Left kidney (tissue), 2 donors: ENCODE measurements around the gene DBP. TPM values are rescaled to one million over a fixed set of nuclear protein-coding genes. Genes with fewer than 3 reads are reported as not detected.
"Not testable (repeated sequence)": the region's sequence is repeated elsewhere in the genome, so short reads cannot be mapped to it uniquely, and the experiment has no call there.

Source experiments
- DNase-seq: peaks from one replicate; pipeline ENCODE4 v3.0.0-alpha.2; 2013
- polyA plus RNA-seq: library from polyadenylated mRNA; unstranded; fragments of 120-200 nt; gene quantifications from one replicate; pipeline ENCODE4 v1.2.1, GENCODE V29; 2013; ENCODE audit not compliant: insufficient read length

The DBP gene
- polyA plus RNA-seq, 1 donor: 9.5 TPM

- DNase-seq: no peak
Observed at GRCh38 chr19:48644355-48644754, 7.2 kb upstream of the DBP start.

DNA sequence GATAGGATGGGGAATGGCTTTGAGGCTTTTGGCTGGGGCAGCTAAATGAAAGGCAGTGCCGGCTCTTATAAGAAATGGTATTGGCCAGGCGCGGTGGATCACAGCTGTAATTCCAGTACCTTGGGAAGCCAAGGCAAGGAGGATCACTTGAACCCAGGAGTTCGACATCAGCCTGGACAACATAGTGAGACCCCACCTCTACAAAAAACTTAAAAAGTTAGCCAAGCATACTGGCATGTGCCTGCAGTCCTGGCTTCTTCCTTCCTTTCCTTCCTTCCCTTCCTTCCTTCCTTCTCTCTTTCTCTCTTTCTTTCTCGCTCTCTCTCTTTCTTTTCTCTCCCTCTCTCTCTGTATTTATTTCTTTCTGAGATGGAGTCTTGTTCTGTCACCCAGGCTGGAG, 5.7 kb upstream of the DBP start:
- DNase-seq: no peak

DNA sequence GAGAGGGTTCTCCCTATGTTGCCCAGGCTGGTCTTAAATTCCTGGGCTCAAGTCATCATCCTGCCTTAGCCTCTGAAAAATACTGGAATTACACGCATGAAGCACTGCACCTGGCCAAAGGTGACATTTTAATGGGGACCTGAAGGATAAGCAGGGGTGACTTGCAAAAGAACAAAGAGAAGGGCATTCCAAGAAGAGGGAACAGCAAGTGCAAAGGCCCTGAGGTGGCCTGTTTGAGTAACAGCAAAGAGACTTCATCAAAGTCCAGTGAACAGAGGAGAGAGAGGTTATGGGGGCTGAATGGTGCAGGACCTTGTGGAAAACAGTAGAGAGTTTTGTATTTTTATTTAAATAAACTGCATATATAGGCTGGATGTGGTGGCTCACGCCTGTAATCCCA, 4.7 kb upstream of the DBP start:
- no peak for DNase-seq

DNA sequence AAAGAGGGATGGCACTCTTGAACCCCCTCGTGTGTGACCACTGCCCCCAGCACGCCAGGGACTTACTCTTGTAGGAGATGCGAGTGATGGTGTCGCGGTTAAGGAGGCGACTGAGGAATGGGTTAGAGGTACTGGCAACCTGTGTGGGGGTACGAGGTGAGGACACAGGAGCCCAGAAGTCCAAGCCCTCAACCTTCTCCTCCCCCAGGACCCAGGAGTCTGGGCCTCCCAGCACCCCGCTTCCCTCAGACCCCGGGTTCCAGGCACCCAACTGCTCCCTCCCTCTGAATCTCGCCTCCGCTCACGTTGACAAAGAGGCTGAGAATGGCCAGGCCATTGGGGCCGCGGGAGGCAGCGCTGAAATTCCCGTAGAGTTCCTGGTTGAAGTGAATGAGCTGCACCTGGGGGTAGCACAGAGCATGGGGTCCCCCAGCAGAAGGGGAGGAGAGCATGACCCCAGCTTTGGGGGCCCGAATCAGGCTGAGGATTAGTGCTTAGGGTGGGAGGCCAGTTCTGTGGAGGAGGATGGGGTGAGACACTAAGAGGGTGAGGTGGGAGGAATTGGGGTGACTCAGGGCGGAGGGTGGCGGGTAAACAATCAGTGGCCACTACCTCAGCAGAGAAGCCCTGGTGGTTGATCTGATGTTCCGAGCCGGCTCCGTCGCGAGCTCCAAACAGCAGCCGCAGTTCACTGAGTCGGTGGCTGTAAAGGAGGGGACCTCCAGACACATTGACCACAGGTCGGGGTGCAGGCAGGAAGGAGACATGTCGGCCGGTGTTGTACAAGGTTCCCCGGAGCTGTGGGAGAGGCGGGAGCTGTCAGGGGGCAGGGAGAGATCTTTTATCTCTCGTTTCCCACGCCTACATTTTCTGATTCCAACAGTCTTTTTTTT, 2.5 kb upstream of the DBP start:
- no peak for DNase-seq

GRCh38 chr19:48638831-48639381, 1.7 kb upstream of the DBP start:
- no peak for DNase-seq

DNA sequence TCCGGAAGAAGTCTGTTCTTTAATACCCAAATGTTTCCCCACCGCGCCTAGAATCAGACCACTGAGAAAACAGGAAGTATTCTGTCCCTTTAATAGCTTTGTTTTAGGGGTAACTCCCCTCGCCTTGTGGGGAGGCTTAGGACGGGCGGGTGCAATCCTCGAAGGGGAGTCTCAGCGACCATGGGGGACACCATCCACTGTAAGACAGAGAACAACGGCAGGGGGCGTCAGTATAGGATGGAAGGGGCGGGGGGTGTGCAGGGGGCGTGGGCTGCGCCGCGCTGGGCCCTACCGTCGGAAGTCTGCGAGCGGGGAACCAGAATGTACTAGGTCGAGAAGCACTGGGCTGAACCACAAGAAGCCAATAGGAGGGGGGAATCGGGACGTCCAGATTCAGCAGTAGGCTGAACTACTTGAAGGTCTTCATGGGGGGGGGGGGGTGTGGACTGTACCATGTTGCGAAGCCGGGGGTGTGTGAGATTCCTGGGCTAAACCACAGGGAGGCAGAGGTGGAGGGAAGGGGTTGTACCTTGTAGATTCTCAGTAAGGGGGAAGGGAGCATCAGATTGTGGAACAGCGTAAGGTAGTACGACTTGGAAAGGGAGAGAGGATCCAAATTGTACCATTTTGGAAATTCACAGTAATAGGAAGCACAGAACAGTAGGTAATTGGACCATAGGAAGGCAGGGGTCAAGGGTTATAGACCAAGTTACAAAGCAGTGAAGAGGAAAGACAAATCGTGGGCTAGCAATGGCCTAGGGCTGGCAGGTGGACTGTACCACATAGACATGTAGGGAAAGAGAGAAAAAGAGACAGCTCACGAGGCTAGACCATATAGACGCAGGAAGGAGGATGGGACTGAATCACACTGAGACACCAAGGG, 1.0 kb upstream of the DBP start:
- peak; percentile 92 for DNase-seq

DNA sequence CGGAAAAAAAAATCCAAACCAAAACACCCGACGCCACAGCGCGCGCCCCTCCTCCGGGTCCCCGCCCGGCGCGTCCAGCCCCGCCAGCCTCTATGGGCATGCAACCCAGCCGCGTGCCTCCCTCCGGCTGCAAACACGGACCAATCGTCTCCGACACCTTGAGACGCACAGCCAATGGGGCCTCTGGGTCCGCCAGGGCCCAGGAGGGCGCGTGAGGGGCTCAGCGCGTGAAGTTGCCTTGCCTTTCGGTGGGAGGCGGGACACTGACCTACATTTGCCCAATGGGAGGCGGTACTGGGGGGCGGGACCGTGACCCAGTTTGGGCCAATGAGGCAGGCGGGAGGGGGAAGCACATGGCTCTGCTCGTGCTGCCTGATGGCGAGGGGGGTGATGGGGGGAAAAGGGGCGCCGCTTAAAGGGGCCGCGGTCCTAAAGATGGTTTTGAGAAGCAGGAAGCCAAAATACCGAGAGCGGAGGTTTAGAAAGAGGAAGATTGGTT, 319 bp upstream of the DBP start:
- peak; percentile 98 for DNase-seq

DNA sequence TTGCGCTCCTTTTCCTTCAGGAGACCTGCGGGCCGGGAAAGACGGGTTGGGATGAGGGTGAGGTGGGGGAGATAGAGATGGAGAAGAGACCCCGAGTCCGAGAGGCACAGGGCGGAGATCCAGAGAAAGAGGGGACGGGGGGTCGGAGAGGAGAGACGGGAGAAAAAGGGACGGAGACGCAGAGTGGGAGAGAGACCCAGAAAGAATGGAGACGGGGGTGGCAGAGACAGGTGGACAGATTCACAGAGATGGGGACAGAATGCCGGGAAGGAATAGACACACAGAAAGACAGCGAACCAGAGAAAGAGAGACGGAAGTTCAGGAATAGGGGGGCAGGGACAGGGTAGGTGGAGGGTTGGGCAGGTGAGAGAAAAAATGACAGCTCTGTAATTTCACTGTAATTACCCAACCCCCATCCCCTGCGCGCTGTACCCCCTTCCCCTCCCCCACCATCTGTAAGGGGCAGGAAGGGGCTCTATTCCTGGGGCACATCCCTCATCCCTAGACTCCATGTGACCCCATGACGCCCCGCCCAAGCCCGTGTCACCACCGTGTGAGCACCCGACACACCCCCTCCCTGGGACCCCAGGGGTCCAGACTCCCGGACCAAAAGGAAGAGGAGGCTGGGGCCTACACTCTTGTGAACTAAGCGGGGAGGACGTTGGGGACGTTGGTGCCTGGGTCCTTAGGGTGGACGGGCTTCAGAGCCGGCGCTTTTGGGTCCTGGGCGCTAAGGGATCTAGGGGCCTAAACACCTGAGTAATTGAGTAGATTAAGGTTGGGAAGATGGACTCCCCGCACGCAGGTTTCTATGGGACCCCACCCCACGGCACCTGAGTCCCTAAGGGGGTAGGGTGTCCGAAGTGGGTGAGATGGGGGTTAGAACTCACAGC, 967 bp downstream of the DBP start:
- no peak for DNase-seq

DNA sequence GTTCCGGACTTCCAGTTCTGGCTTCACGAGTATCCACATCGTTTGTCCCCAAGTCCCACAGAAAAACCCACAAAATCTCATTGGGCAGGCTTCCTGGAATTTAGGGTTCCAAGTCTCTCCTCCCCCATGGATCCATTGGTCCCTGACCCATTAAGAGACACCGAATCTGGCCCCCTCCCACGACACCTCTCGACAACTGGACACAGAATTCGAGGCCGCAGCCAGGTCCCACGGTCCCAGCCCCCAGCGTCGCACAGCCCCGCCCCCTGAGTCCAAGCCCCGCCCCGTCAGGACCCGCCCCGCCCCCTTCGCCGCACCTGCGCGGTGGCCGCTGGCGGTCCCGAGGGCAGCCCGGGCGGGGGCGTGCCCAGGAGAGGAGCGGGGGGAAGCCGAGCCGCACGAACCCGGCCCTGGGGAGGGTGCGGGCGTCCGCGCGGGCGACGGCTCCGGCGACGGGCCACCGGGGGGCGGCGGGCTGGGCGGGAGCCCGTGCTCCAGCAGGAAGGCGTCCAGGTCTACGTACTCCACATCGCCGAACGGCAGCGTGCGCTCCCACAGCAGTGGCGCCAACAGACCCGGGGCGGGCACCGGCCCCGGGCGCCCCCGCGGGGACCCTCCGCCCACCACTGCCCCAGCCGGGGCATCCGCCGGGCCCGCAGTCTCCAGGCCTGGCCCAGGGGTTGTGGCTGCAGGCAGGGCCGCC, 1.8 kb downstream of the DBP start:
- DNase-seq: no peak

GRCh38 chr19:48634424-48635262, 2.5 kb downstream of the DBP start:
- DNase-seq: peak; percentile 97

- DNase-seq: no peak
Observed at GRCh38 chr19:48634036-48634342, 3.2 kb downstream of the DBP start.

DNA sequence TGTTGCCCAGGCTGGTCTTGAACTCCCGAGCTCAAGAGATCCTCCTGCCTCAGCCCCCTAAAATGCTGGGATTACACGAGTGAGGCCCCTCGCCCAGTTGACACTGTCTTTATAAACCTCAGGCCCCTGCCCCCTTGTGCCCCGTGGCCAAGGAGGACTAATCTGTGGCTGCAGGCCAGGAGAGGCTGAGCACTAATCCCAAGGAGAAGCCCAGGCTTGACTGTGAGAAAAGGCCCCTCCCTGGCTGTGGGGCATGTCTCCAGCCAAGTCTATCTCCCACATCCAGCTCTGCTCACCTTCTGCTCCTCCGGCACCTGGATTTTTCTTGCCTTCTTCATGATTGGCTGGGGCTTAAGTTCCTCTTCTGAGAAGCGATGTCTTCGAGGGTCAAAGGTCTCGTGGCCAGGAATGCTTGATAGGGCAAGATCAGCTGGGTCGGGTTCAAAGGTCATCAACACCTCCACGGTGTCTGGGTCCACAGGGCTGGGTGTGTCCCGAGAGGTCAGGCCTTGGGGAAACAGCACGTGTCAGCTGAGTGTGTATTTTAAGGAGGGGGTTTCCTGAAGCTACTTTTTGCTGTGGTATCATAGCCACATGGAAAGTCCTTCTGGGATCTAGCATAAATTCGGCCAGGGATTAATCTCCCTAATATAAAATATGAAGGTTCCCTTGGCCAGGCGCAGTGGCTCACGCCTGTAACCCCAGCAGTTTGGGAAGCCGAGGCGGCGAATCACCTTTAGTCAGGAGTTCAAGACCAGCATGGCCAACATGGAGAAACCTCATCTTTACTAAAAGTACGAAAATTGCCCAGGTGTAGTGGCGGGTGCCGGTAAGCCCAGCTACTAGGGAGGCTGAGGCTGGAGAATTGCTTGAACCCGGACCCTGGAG, 3.8 kb downstream of the DBP start:
- no peak for DNase-seq

DNA sequence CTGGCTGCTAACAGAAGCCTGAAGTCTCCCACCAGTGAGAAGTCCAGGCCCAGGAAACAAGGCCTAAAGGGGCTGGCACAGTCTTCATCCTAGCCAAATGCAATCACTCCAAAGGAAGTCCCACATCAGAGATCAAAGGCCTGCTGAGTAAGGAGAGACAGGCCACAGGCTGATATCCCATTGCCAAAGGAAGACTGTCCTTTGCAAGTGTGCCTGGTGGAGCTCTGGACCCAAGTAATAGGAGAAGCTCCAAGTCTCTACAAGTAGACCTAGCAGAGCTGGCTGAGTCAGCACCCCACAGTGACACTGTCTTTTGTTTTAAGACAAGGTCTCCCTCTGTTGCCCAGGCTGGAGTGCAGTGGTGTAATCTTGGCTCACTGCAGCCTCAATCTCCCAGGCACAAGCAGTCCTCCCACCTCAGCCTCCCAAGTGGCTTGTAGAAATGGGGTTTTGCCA, 4.5 kb downstream of the DBP start:
- no peak for DNase-seq

- DNase-seq: not testable (repeated sequence)
Observed at GRCh38 chr19:48632286-48632685, 4.9 kb downstream of the DBP start.

GRCh38 chr19:48631225-48631624, 6.0 kb downstream of the DBP start:
- DNase-seq: no peak

GRCh38 chr19:48630296-48631063, 6.7 kb downstream of the DBP start:
- DNase-seq: no peak

- DNase-seq: no peak
Observed at GRCh38 chr19:48629599-48630295, 7.4 kb downstream of the DBP start.

DNA sequence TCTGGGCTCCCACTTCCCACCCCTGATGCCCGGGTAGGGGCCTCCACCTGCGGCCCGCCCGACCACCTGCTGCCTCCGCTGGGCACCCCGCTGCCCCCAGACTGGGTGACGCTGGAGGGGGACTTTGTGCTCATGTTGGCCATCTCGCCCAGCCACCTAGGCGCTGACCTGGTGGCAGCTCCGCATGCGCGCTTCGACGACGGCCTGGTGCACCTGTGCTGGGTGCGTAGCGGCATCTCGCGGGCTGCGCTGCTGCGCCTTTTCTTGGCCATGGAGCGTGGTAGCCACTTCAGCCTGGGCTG, 7.9 kb downstream of the DBP start:
- no peak for DNase-seq
